Measurements from ENCODE around the gene MAP3K6.

MAP3K6 gene

GRCh38 chr1:27383661-27384060 is 16.9 kb upstream of the MAP3K6 start:
- TF ChIP-seq FOXM1 (IDR thresholded peaks at IDR 0.05; ENCODE audit: borderline replicate concordance, low read depth) (no peak), EP300 (IDR thresholded peaks at IDR 0.05; ENCODE audit: borderline replicate concordance) (no peak), MAX (IDR thresholded peaks at IDR 0.05) (0 out of 2 replicates have a peak, but pooled peaks have one; percentile 6), RAD21 (IDR thresholded peaks at IDR 0.05; ENCODE audit: low read depth) (no peak), ZBTB7A (IDR thresholded peaks at IDR 0.05; ENCODE audit: low read depth) (no peak)
- TF ChIP-seq, protein P1, sequence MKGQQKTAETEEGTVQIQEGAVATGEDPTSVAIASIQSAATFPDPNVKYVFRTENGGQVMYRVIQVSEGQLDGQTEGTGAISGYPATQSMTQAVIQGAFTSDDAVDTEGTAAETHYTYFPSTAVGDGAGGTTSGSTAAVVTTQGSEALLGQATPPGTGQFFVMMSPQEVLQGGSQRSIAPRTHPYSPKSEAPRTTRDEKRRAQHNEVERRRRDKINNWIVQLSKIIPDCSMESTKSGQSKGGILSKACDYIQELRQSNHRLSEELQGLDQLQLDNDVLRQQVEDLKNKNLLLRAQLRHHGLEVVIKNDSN (IDR thresholded peaks at IDR 0.05): no peak

- TF ChIP-seq ZBTB7A (IDR thresholded peaks at IDR 0.05; ENCODE audit: low read depth): peak; percentile 48; the same call in 1 of the 2 replicates
- TF ChIP-seq NFIC (IDR thresholded peaks at IDR 0.05): no peak
- TF ChIP-seq MAX (IDR thresholded peaks at IDR 0.05): 0 out of 2 replicates have a peak, but pooled peaks have one; percentile 4
Observed at GRCh38 chr1:27383039-27383605, 16.4 kb upstream of the MAP3K6 start, which contains the start of gene CD164L2. Gene CD164L2, minus strand, starts transcription at chr1:27383333. Its CDS starts 94 bp downstream, at chr1:27383239.

GRCh38 chr1:27381969-27382762 is 15.4 kb upstream of the MAP3K6 start:
- TF ChIP-seq NFIC (IDR thresholded peaks at IDR 0.05) (no peak), TAF1 (IDR thresholded peaks at IDR 0.05; ENCODE audit: low read depth) (no peak), TEAD4 (IDR thresholded peaks at IDR 0.05) (no peak), CREB1 (IDR thresholded peaks at IDR 0.05; ENCODE audit: low read depth) (no peak), RAD21 (IDR thresholded peaks at IDR 0.05; ENCODE audit: low read depth) (no peak), CEBPB (IDR thresholded peaks at IDR 0.05) (no peak), EGR1 (IDR thresholded peaks at IDR 0.05) (no peak), FOXM1 (IDR thresholded peaks at IDR 0.05; ENCODE audit: borderline replicate concordance, low read depth) (no peak)

- TF ChIP-seq YY1 (IDR thresholded peaks at IDR 0.05; ENCODE audit: low read depth) (no peak), NFIC (IDR thresholded peaks at IDR 0.05) (0 out of 2 replicates have a peak, but pooled peaks have one; percentile 30)
Observed at GRCh38 chr1:27380766-27381733, 14.3 kb upstream of the MAP3K6 start.

- TF ChIP-seq ZBTB7A (IDR thresholded peaks at IDR 0.05; ENCODE audit: low read depth) (no peak), REST (IDR thresholded peaks at IDR 0.05; ENCODE audit: low read depth) (peak; percentile 37; the same call in 1 of the 2 replicates)
Observed at GRCh38 chr1:27380224-27380623, 13.5 kb upstream of the MAP3K6 start.

DNA sequence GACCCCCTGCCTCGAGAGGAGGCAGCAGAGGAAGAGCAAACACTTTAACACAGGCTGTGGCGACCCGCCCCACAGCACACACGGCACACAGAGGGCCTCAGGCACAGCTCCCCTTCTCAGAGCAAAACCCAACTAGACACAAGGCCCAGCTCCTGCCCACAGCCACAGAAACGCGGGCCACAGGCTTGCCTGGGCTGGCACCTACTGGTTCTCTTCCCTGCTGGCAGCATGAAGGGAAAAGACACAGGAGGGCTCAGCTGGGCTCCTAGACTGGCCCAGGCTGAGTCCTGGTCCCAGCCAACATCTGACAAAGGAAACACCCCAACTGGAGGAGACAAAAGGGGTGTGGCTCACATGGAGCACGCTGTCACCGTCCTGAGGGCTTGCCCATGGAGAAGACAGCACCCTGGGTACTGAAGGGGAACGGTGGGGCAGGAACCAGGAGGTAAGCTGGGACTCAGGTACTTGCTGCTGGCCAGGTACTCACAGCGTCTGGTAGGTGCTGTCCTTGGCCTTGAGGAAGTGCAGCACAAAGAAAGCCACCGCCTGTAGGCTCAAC is 12.9 kb upstream of the MAP3K6 start:
- no peak for TF ChIP-seq TEAD4 (IDR thresholded peaks at IDR 0.05)
- no peak for TF ChIP-seq ZBTB7A (IDR thresholded peaks at IDR 0.05; ENCODE audit: low read depth)
- no peak for TF ChIP-seq RAD21 (IDR thresholded peaks at IDR 0.05; ENCODE audit: low read depth)
- no peak for TF ChIP-seq CREB1 (IDR thresholded peaks at IDR 0.05; ENCODE audit: low read depth)
- no peak for TF ChIP-seq TCF12 (IDR thresholded peaks at IDR 0.05; ENCODE audit: low read depth)
- TF ChIP-seq NFIC (IDR thresholded peaks at IDR 0.05): no peak
- no peak for TF ChIP-seq CEBPB (IDR thresholded peaks at IDR 0.05)
- TF ChIP-seq EP300 (IDR thresholded peaks at IDR 0.05; ENCODE audit: borderline replicate concordance): no peak
- TF ChIP-seq, protein P1 (IDR thresholded peaks at IDR 0.05): no peak
- no peak for TF ChIP-seq EGR1 (IDR thresholded peaks at IDR 0.05)
- TF ChIP-seq REST (IDR thresholded peaks at IDR 0.05; ENCODE audit: low read depth): no peak
- TF ChIP-seq YY1 (IDR thresholded peaks at IDR 0.05; ENCODE audit: low read depth): no peak
- no peak for TF ChIP-seq FOXM1 (IDR thresholded peaks at IDR 0.05; ENCODE audit: borderline replicate concordance, low read depth)

Data from Ishikawa (cell line).